ENCODE data around the gene PKNOX2. TPM values are rescaled to one million over a fixed set of nuclear protein-coding genes. Genes with fewer than 3 reads are reported as not detected.

PKNOX2 gene
- total RNA-seq, 2 experiments from 2014 or later: not detected

DNA sequence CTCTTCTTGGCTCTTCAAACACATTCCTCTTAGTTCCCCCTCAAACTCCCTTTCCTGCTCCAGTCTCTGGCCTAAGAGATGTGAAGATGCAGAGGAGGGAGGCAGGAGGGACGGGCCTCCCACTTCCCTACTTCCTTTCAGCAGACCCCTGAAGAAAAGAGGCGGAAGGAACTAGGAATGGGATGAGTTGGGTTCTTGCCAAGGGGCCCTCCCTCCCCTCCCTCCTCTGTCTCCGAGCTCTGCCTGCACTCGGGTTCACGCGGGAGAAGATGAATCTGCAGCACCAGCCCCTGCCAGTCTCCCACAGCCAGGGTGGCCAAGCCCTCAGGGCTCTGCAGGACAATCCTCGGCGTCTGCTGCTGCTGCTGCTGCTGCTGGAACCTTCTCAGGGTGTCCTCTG lies 24.3 kb upstream of the PKNOX2 start:
- POLR2A ChIA-PET: no interaction called here
- Mint-ChIP-seq H3K4me3 (no peak overlapping the region), H3K27me3 (peaks cover 29% of the 10 kb centered on the region), H3K9me3 (no peaks in the 10 kb centered on the region), H3K27ac (no peak overlapping the region), H3K4me1 (no peaks in the 10 kb centered on the region), H3K36me3 (ENCODE audit: low read depth) (no peaks in the 10 kb centered on the region)
- CTCF ChIA-PET: interaction anchor here (1.0 to 3.3 kb wide), 4 partner anchors 8 to 220 kb away, joined by 3 to 13 read pairs (median 4); no protein-coding TSS in a partner anchor
- no peak for DNase-seq

DNA sequence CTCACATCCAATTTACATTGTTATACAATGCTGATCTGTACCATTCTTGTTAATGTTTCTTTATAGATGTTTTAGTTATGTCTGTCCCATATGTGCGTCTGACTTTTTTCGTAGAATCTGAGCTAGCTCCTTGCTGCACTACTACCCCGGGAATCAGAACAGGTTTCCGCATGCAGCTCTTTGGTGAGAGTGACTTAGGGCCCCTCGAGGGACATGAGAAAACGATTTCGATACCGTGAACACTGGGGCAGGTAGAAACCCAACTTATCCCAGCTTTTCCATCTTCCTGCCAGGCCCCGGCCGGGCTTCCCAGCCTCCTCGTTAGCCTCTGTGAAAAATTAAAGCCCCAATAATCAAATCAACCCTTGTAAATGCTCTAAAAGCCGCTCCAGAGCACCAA lies 23.4 kb upstream of the PKNOX2 start:
- POLR2A ChIA-PET: no interaction called here

DNA sequence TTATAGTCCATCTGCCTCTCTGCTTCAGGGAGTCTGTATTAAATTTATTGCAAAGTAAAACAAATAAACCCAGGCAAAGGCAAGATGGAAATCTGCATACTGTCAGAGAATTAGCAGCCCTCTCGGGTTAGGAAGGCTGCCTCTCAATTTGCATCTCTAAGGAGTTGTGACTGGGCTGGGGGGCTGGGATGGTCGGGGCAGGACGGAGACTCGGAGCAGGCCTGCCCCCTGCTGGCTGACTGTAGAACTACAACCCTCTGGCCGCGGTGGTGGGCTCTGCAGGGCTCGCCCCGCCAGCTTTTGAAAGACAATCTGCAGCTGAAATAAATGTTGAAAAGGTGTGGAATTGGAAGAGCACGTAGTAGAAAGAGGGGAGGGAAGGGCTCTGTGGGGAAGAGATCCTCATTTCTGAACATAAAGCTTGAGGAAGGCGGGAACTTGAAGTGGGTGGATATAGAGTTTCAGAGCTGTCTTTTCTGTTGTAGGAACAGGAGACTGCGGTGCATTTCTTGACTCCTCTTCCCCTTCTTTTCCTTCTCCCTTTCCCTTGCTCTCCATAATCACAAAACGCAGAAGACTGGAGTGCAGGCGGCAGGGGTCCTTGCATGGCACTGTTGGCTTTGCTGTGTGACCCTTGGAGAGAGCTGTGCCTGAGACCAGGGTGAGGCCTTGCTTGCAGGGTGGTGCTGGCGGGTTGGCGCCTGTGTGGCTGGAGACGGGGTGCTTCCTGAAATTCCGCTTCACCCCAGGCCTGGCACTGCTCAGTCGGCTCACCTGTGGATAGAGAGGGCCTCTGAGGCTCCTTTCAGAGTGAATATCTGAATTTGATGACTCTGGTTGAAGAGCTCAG lies 22.6 kb upstream of the PKNOX2 start:
- POLR2A ChIA-PET: no interaction called here
- Mint-ChIP-seq H3K27ac (no peak overlapping the region), H3K4me1 (no peaks in the 10 kb centered on the region), H3K4me3 (no peak overlapping the region), H3K36me3 (ENCODE audit: low read depth) (no peaks in the 10 kb centered on the region), H3K27me3 (peaks cover 22% of the 10 kb centered on the region), H3K9me3 (no peaks in the 10 kb centered on the region)
- peak; percentile 54 for DNase-seq
- CTCF ChIA-PET: interaction anchor here (0.5 to 3.3 kb wide), 13 partner anchors 8 to 745 kb away, joined by 3 to 13 read pairs (median 4); partner anchors contain the start of genes PKNOX2 and TMEM218

More for the DNA sequence above, 23.4 kb upstream of the PKNOX2 start:
- Mint-ChIP-seq H3K27me3 (peaks cover 26% of the 10 kb centered on the region), H3K4me1 (no peaks in the 10 kb centered on the region), H3K9me3 (no peaks in the 10 kb centered on the region), H3K4me3 (no peak overlapping the region), H3K27ac (no peak overlapping the region), H3K36me3 (ENCODE audit: low read depth) (no peaks in the 10 kb centered on the region)
- DNase-seq: no peak
- CTCF ChIA-PET: interaction anchor here (1.0 to 3.3 kb wide), 5 partner anchors 9 to 29 kb away, joined by 3 to 13 read pairs (median 7); partner anchors contain the start of gene TMEM218

- Mint-ChIP-seq H3K9me3 (no peaks in the 10 kb centered on the region), H3K4me3 (no peak overlapping the region), H3K4me1 (no peaks in the 10 kb centered on the region), H3K36me3 (ENCODE audit: low read depth) (no peaks in the 10 kb centered on the region), H3K27me3 (peaks cover 12% of the 10 kb centered on the region), H3K27ac (no peak overlapping the region)
- CTCF ChIA-PET: no interaction called here
- DNase-seq: no peak
- POLR2A ChIA-PET: no interaction called here
Measured at GRCh38 chr11:125146232-125146631, 18.3 kb upstream of the PKNOX2 start.

DNA sequence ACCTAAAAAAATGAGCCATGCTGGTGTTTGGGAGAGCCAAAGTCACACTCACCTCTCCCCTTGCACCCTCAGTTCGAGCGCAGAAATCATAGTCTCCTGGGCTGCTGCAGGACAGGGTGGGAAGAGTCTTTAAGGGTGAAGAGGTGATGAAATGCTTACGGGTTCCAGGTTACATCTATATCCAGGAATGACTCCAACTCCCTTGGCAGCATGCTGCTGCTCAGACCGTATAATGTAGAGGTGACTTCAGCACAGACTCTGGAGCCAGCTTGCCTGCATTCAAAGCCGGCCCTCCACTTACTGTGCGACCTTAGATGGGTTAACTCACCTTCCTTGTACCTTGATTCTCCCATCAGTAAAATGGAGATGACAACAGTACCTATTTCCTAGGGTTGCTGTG lies 17.3 kb upstream of the PKNOX2 start:
- H3K36me3 Mint-ChIP-seq (ENCODE audit: low read depth): no peaks in the 10 kb centered on the region
- H3K4me3 Mint-ChIP-seq: no peak overlapping the region
- H3K27me3 Mint-ChIP-seq: peaks cover 10% of the 10 kb centered on the region
- CTCF ChIA-PET: no interaction called here
- H3K27ac Mint-ChIP-seq: no peak overlapping the region
- no peaks in the 10 kb centered on the region for H3K4me1 Mint-ChIP-seq
- POLR2A ChIA-PET: interaction anchor here (0.6 kb wide), 1 partner anchor 227 kb away, joined by 3 read pairs; no protein-coding TSS in a partner anchor
- no peaks in the 10 kb centered on the region for H3K9me3 Mint-ChIP-seq
- no peak for DNase-seq

DNA sequence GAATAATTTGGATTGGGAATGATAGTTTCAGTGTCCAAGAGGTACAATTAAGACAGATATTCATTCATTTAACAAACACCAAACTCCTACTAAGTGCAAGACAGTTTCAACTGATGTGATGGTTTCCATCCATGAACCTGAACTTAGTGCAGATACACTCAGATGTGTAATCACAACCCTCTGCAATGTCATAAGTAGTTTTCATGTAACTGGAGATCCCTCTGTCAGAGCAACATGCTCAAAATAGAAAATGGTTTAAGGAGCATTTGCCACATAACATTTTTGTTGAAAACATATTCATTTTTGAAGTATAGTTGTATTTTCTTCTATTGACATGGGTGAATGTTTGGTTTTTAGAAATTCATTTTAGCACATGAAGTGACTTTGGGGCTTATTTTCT lies 16.5 kb upstream of the PKNOX2 start:
- no peak for DNase-seq
- no peaks in the 10 kb centered on the region for H3K36me3 Mint-ChIP-seq (ENCODE audit: low read depth)
- H3K4me1 Mint-ChIP-seq: no peaks in the 10 kb centered on the region
- H3K27me3 Mint-ChIP-seq: peaks cover 10% of the 10 kb centered on the region
- ChIA-PET CTCF (no interaction called here), POLR2A (no interaction called here)
- no peak overlapping the region for H3K27ac Mint-ChIP-seq
- no peaks in the 10 kb centered on the region for H3K9me3 Mint-ChIP-seq
- no peak overlapping the region for H3K4me3 Mint-ChIP-seq

GRCh38 chr11:125148743-125149142 lies 15.8 kb upstream of the PKNOX2 start:
- CTCF ChIA-PET: no interaction called here
- no peaks in the 10 kb centered on the region for H3K36me3 Mint-ChIP-seq (ENCODE audit: low read depth)
- H3K9me3 Mint-ChIP-seq: no peaks in the 10 kb centered on the region
- DNase-seq: no peak
- no peak overlapping the region for H3K27ac Mint-ChIP-seq
- H3K4me3 Mint-ChIP-seq: no peak overlapping the region
- peaks cover 10% of the 10 kb centered on the region for H3K27me3 Mint-ChIP-seq
- no peaks in the 10 kb centered on the region for H3K4me1 Mint-ChIP-seq
- POLR2A ChIA-PET: no interaction called here

DNA sequence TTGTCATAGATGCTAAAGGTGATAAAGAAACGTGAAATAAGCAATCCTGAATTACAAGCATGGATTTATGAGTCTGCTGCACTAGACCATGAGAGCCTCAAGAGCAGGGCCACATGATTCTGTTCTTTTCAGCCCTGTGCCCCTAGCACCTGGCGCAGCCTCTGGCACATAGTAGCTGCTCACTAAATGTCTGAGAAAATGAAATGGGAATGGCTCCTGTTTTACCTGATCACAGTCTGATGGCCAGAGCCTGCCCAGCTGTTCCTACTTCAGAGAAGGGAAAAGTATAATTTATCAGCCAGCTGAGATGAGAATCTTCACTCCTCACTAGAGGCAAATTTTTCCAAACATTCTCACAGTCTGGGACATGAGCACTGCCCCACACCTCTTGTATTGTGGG lies 10.7 kb upstream of the PKNOX2 start:
- POLR2A ChIA-PET: no interaction called here
- peaks cover 19% of the 10 kb centered on the region for H3K27me3 Mint-ChIP-seq
- no peak overlapping the region for H3K4me3 Mint-ChIP-seq
- no peaks in the 10 kb centered on the region for H3K4me1 Mint-ChIP-seq
- CTCF ChIA-PET: interaction anchor here (1.1 kb wide), 1 partner anchor 9 kb away, joined by 3 read pairs; no protein-coding TSS in a partner anchor
- H3K36me3 Mint-ChIP-seq (ENCODE audit: low read depth): no peaks in the 10 kb centered on the region
- H3K9me3 Mint-ChIP-seq: peaks cover 7% of the 10 kb centered on the region
- no peak overlapping the region for H3K27ac Mint-ChIP-seq
- DNase-seq: no peak

GRCh38 chr11:125154378-125155099 lies 10.0 kb upstream of the PKNOX2 start:
- ChIA-PET CTCF (interaction anchor here (1.1 kb wide), 1 partner anchor 9 kb away, joined by 3 read pairs; no protein-coding TSS in a partner anchor), POLR2A (no interaction called here)
- Mint-ChIP-seq H3K9me3 (peaks cover 7% of the 10 kb centered on the region), H3K4me1 (no peaks in the 10 kb centered on the region), H3K36me3 (ENCODE audit: low read depth) (no peaks in the 10 kb centered on the region), H3K4me3 (no peak overlapping the region), H3K27ac (no peak overlapping the region), H3K27me3 (peaks cover 21% of the 10 kb centered on the region)
- DNase-seq: no peak

DNA sequence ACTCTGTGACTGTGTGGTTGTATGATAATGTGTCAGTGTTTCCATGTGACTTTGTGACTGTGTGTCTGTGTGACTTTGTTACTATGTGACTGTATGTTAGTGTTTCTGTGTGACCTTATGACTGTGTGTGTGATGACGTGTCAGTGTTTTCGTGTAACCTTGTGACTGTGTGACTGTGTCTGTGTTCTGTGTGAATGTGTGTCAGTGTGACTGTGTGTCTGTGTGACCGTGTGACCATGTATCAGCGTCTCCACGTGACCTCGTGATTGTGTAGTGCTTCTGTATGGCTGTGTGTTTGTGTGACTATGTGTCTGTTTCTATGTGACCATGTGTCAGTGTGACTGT lies 9.5 kb upstream of the PKNOX2 start:
- CTCF ChIA-PET: no interaction called here

DNA sequence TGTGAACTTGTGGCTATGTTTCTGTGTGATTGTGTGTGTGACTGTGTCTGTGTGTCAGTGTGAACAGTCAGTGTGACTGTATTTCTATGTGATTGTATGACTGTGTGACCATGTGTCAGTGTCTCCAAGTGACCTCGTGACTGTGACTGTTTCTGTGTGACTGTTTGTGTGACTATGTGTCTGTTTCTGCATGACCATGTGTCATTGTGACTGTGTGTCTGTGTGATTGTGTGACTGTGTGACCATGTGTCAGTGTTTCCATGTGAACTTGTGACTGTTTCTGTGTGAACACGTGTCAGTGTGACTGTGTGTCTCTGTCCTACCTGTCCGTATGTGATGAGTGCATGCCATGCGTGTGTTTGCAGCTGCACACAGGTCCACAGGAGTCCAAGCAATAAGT lies 8.8 kb upstream of the PKNOX2 start:
- peaks cover 15% of the 10 kb centered on the region for H3K27me3 Mint-ChIP-seq
- ChIA-PET CTCF (no interaction called here), POLR2A (no interaction called here)
- no peak overlapping the region for H3K4me3 Mint-ChIP-seq
- no peaks in the 10 kb centered on the region for H3K36me3 Mint-ChIP-seq (ENCODE audit: low read depth)
- no peak for DNase-seq
- H3K9me3 Mint-ChIP-seq: peaks cover 7% of the 10 kb centered on the region
- no peak overlapping the region for H3K27ac Mint-ChIP-seq
- no peaks in the 10 kb centered on the region for H3K4me1 Mint-ChIP-seq

More for the DNA sequence above, 9.5 kb upstream of the PKNOX2 start:
- Mint-ChIP-seq H3K9me3 (peaks cover 7% of the 10 kb centered on the region), H3K36me3 (ENCODE audit: low read depth) (no peaks in the 10 kb centered on the region), H3K4me3 (no peak overlapping the region), H3K27me3 (peaks cover 17% of the 10 kb centered on the region), H3K4me1 (no peaks in the 10 kb centered on the region), H3K27ac (no peak overlapping the region)
- POLR2A ChIA-PET: no interaction called here
- no peak for DNase-seq

DNA sequence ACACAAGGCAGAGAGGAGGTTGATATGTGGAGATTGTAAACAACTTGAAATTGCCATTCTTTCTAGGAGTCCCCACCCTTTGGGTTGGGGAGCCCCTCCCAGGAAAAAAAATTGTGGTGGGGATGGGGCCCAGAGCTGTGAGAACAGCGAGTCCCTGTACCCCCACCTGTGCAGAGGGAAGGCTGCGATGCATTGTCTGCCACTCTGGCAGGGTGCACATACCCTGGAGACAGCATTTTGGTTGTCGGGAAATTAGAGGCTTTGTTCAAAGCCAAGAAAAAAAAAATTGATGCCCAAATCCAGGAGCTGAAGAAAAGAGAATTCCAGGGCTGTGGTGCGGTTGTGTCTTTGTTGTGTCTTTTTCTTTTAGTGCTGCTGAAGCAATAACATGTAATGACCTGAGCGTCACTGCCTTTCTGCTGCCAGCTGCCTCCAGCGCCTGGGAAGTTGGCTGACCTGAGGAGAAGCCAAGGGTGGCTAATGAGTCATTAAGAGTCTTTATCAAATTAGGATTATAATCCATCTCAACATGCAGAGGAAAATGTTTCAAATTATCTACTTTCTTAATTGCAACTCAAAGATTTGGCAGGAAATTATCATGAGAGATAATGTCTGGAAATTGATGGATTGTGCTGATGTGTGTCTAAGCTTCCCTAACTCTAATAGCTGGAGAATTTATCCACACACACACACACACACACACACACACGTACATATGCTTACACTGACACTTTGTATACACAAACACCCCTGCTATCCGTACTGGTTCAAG lies 8.0 kb upstream of the PKNOX2 start:
- ChIA-PET CTCF (no interaction called here), POLR2A (interaction anchor here (0.6 kb wide), 1 partner anchor 188 kb away, joined by 3 read pairs; no protein-coding TSS in a partner anchor)
- H3K36me3 Mint-ChIP-seq (ENCODE audit: low read depth): no peaks in the 10 kb centered on the region

More for the DNA sequence above, 8.0 kb upstream of the PKNOX2 start:
- no peak overlapping the region for H3K27ac Mint-ChIP-seq
- no peaks in the 10 kb centered on the region for H3K4me1 Mint-ChIP-seq
- H3K4me3 Mint-ChIP-seq: no peak overlapping the region
- peaks cover 7% of the 10 kb centered on the region for H3K9me3 Mint-ChIP-seq
- H3K27me3 Mint-ChIP-seq: peaks cover 15% of the 10 kb centered on the region
- no peak for DNase-seq
